Measurements from ENCODE around the gene RPL36.
A peak's percentile ranks its signal among the peaks of the same experiment; 100 is the strongest.
"Not testable (repeated sequence)": the region's sequence is repeated elsewhere in the genome, so short reads cannot be mapped to it uniquely, and the experiment has no call there.

Gene RPL36

GRCh38 chr19:5674714-5675113 lies 15.4 kb upstream of the RPL36 start:
- DNase-seq (ENCODE audit: low spot score), result no peak

- no peak for DNase-seq (ENCODE audit: low spot score)
These were observed 13.9 kb upstream of the RPL36 start for GRCh38 chr19:5676105-5676771.

GRCh38 chr19:5676772-5677105 lies 13.4 kb upstream of the RPL36 start:
- no peak for DNase-seq (ENCODE audit: low spot score)

GRCh38 chr19:5677136-5677535 lies 13.0 kb upstream of the RPL36 start:
- DNase-seq (ENCODE audit: low spot score), result no peak

- no peak for DNase-seq (ENCODE audit: low spot score)
These were observed 12.5 kb upstream of the RPL36 start for GRCh38 chr19:5677580-5677979.

- no peak for DNase-seq (ENCODE audit: low spot score)
These were observed 11.9 kb upstream of the RPL36 start for GRCh38 chr19:5678071-5678718.

GRCh38 chr19:5679289-5680083 lies 10.6 kb upstream of the RPL36 start:
- no peak for DNase-seq (ENCODE audit: low spot score)

- peak; percentile 55 for DNase-seq (ENCODE audit: low spot score)
These were observed 10.0 kb upstream of the RPL36 start for GRCh38 chr19:5680084-5680436.

- DNase-seq (ENCODE audit: low spot score), result peak; percentile 97
These were observed 9.4 kb upstream of the RPL36 start, which contains the start of the genes HSD11B1L and MICOS13 for GRCh38 chr19:5680437-5681368. HSD11B1L (plus strand) TSS chr19:5681027; CDS start chr19:5684833, 3,806 bp downstream. MICOS13 (minus strand) TSS chr19:5680516; CDS start chr19:5680486, 30 bp downstream.

GRCh38 chr19:5681391-5682106 lies 8.5 kb upstream of the RPL36 start:
- no peak for DNase-seq (ENCODE audit: low spot score)

- DNase-seq (ENCODE audit: low spot score), result no peak
These were observed 8.0 kb upstream of the RPL36 start for GRCh38 chr19:5682107-5682482.

GRCh38 chr19:5683177-5683886 lies 6.8 kb upstream of the RPL36 start:
- DNase-seq (ENCODE audit: low spot score), result no peak

GRCh38 chr19:5684694-5685430 lies 5.2 kb upstream of the RPL36 start:
- DNase-seq (ENCODE audit: low spot score), result no peak

- DNase-seq (ENCODE audit: low spot score), result no peak
These were observed 3.8 kb upstream of the RPL36 start for GRCh38 chr19:5686326-5686646.

- peak; percentile 99 for DNase-seq (ENCODE audit: low spot score)
These were observed 3.3 kb upstream of the RPL36 start for GRCh38 chr19:5686647-5687359.

- no peak for DNase-seq (ENCODE audit: low spot score)
These were observed 2.5 kb upstream of the RPL36 start for GRCh38 chr19:5687360-5688198.

- DNase-seq (ENCODE audit: low spot score), result not testable (repeated sequence)
These were observed 1.7 kb upstream of the RPL36 start for GRCh38 chr19:5688262-5688881.

All from AG08396 (cell line).